ENCODE data around the gene EIPR1.
"Not testable (repeated sequence)": the region's sequence is repeated elsewhere in the genome, so short reads cannot be mapped to it uniquely, and the experiment has no call there.

- not testable (repeated sequence) for TF ChIP-seq CTCF (conservative IDR thresholded peaks at IDR 0.05); EZH2 (IDR thresholded peaks at IDR 0.05; ENCODE audit: low read depth)
These were observed 8.1 kb downstream of the EIPR1 start for GRCh38 chr2:3369340-3370181.
